SK-N-SH treated with all-trans-retinoic acid at 6 μM for 48 hours (cell line): ENCODE data around the gene NUP37.

Experiments
- ATAC-seq: fragments of 200-7000 bp; cut with Tn5 transposase; 3 replicates; pipeline ENCODE4 v1.9.1; 2020; ENCODE audit warnings: mild to moderate bottlenecking, moderate library complexity
- ARNTL ChIP-seq: fragments of 450-650 bp; formaldehyde crosslinking; IDR thresholded peaks from 2 replicates; pipeline ENCODE4 v1.5.0; 2020; ENCODE audit warnings: low read depth, mild to moderate bottlenecking, moderate library complexity, borderline replicate concordance
- BACH2 ChIP-seq: fragments of 250-450 bp; sonication (Bioruptor Pico); IDR thresholded peaks from 2 replicates; pipeline ENCODE4 v1.9.0; 2021; ENCODE audit warnings: mild to moderate bottlenecking, borderline replicate concordance
- CREB5 ChIP-seq: fragments of 250-450 bp; sonication (Bioruptor Pico); IDR thresholded peaks from 2 replicates; pipeline ENCODE4 v1.5.1; 2020; ENCODE audit warnings: low read depth, mild to moderate bottlenecking, moderate library complexity
- CSDC2 ChIP-seq: fragments of 250-450 bp; sonication (Bioruptor Pico); IDR thresholded peaks from 2 replicates; pipeline ENCODE4 v1.5.0; 2020; ENCODE audit warnings: mild to moderate bottlenecking, moderate library complexity
- CSRNP3 ChIP-seq: fragments of 250-450 bp; sonication (Bioruptor Pico); IDR thresholded peaks from 2 replicates; pipeline ENCODE4 v1.5.1; 2021; ENCODE audit warnings: mild to moderate bottlenecking, moderate library complexity
- ESRRG ChIP-seq: fragments of 250-450 bp; sonication (Bioruptor Pico); IDR thresholded peaks from 2 replicates; pipeline ENCODE4 v1.6.1; 2021; ENCODE audit warnings: mild to moderate bottlenecking
- GLIS3 ChIP-seq: fragments of 250-450 bp; sonication (Bioruptor Pico); IDR thresholded peaks from 2 replicates; pipeline ENCODE4 v1.5.0; 2020; ENCODE audit warnings: mild to moderate bottlenecking, moderate library complexity
- ISL1 ChIP-seq: fragments of 250-450 bp; sonication (Bioruptor Pico); IDR thresholded peaks from 2 replicates; pipeline ENCODE4 v2.1.2; 2022; ENCODE audit warnings: mild to moderate bottlenecking, moderate library complexity
- OSR1 ChIP-seq: fragments of 250-450 bp; sonication (Bioruptor Pico); IDR thresholded peaks from 2 replicates; pipeline ENCODE4 v1.8.0; 2022; ENCODE audit warnings: moderate library complexity, mild to moderate bottlenecking, inconsistent platforms
- PATZ1 ChIP-seq: fragments of 250-450 bp; sonication (Bioruptor Pico); IDR thresholded peaks from 2 replicates; pipeline ENCODE4 v1.8.0; 2020; ENCODE audit warnings: mild to moderate bottlenecking, moderate library complexity, borderline replicate concordance
- POU6F1 ChIP-seq: fragments of 250-450 bp; sonication (Bioruptor Pico); IDR thresholded peaks from 2 replicates; pipeline ENCODE4 v1.8.0; 2021; ENCODE audit warnings: low read depth, mild to moderate bottlenecking, moderate library complexity, borderline replicate concordance
- PPARA ChIP-seq: fragments of 250-450 bp; sonication (Bioruptor Pico); IDR thresholded peaks from 2 replicates; pipeline ENCODE4 v1.5.0; 2020; ENCODE audit warnings: mild to moderate bottlenecking, borderline replicate concordance
- RARB ChIP-seq: fragments of 250-450 bp; sonication (Bioruptor Pico); IDR thresholded peaks from 2 replicates; pipeline ENCODE4 v1.8.0; 2021; ENCODE audit warnings: mild to moderate bottlenecking, moderate library complexity
- SNAI2 ChIP-seq: fragments of 250-450 bp; sonication (Bioruptor Pico); IDR thresholded peaks from 2 replicates; pipeline ENCODE4 v1.5.0; 2020; ENCODE audit warnings: mild to moderate bottlenecking, moderate library complexity
- TOX ChIP-seq: fragments of 250-450 bp; sonication (Bioruptor Pico); IDR thresholded peaks from 2 replicates; pipeline ENCODE4 v1.8.0; 2021; ENCODE audit warnings: mild to moderate bottlenecking, moderate library complexity, borderline replicate concordance
- ZC3H10 ChIP-seq: fragments of 250-450 bp; sonication (Bioruptor Pico); IDR thresholded peaks from 2 replicates; pipeline ENCODE4 v1.5.1; 2021; ENCODE audit warnings: mild to moderate bottlenecking, moderate library complexity
- ZFP3 ChIP-seq: fragments of 250-450 bp; sonication (Bioruptor Pico); IDR thresholded peaks from 2 replicates; pipeline ENCODE4 v1.5.0; 2020; ENCODE audit warnings: mild to moderate bottlenecking, moderate library complexity
- ZFP30 ChIP-seq: fragments of 450-650 bp; formaldehyde crosslinking; IDR thresholded peaks from 2 replicates; pipeline ENCODE4 v1.5.0; 2022; ENCODE audit warnings: mild to moderate bottlenecking, moderate library complexity
- ZNF565 ChIP-seq: fragments of 450-650 bp; formaldehyde crosslinking; conservative IDR thresholded peaks from 2 replicates; pipeline ENCODE4 v1.5.0; 2020; ENCODE audit warnings: low read depth, mild to moderate bottlenecking, moderate library complexity
- ZNF70 ChIP-seq: fragments of 450-650 bp; formaldehyde crosslinking; IDR thresholded peaks from 2 replicates; pipeline ENCODE4 v1.5.0; 2020; ENCODE audit warnings: mild to moderate bottlenecking, moderate library complexity
- ZNF8 ChIP-seq: fragments of 450-650 bp; formaldehyde crosslinking; IDR thresholded peaks from 2 replicates; pipeline ENCODE4 v1.5.0; 2020; ENCODE audit warnings: mild to moderate bottlenecking, moderate library complexity

Gene NUP37

DNA sequence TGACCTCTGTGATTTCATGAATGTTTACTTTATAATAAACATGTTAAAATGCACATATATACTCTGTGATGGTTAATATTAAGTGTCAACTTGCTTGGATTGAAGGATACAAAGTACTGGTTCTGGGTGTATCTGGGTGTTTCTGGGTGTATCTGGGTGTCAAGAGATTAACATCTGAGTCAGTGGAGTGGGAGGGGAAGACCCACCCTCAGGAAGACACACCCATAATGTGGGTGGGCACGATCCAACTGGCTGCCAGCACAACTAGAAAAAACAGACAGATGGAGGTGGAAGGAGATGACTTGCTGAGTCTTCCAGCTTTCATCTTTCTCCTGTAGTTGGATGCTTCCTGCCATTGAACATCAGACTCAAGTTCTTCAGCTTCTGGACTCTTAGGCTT lies 11.9 kb downstream of the NUP37 start:
- no peak for ATAC-seq
- TF ChIP-seq CSRNP3 (CRISPR knock-in tag) (no peak), ZNF565 (CRISPR knock-in tag) (no peak), ARNTL (CRISPR knock-in tag) (no peak), ISL1 (no peak), CREB5 (CRISPR knock-in tag) (no peak), SNAI2 (no peak), PPARA (CRISPR knock-in tag) (no peak), RARB (CRISPR knock-in tag) (no peak), ZFP30 (CRISPR knock-in tag) (no peak), ZNF8 (CRISPR knock-in tag) (no peak), ZNF70 (CRISPR knock-in tag) (no peak)

DNA sequence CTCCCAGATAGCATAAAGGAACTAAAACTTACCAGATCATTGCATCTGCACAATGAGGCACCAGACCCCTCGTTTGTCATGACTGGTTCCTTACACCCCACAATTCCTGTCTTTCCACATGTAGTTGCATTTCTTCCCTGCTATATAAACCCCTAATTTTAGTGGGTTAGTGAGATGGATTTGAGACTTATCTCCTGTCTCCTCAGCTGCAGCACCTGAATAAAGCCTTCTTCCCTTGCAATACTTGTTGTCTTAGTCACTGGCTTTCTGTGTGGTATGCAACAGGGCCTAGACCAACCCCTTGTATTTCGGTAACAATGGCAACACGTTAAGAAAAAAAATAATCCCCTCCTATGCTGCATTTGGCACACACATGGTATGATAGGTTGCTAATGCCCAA lies 13.0 kb downstream of the NUP37 start:
- ATAC-seq, result no peak

DNA sequence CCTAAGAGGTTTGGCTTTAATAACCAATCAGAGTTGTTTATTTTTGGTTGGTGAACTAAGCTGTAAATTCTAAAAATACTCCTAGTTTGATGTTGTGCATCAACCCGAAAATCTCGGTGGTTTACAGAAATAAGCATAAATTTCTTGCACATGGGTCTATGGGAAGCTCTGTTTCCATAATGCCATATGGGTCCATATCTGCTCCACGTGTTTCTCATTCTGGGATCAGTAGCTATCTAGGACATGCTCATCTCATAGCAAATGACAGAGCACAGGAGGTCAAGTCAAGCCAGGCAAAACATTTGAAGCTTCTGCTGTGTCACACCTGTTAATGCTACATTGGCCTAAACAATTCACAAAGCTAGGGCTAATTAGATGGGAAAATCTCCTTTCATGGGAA lies 23.1 kb downstream of the NUP37 start:
- TF ChIP-seq ZNF565 (CRISPR knock-in tag), result no peak
- no peak for TF ChIP-seq SNAI2
- TF ChIP-seq POU6F1, result no peak
- TF ChIP-seq PATZ1 (CRISPR knock-in tag), result no peak
- no peak for TF ChIP-seq ZFP30 (CRISPR knock-in tag)
- TF ChIP-seq RARB (CRISPR knock-in tag), result no peak
- no peak for TF ChIP-seq ESRRG (CRISPR knock-in tag)
- TF ChIP-seq CSRNP3 (CRISPR knock-in tag), result no peak
- TF ChIP-seq ZC3H10 (CRISPR knock-in tag), result no peak
- no peak for TF ChIP-seq ISL1
- TF ChIP-seq TOX, result no peak
- TF ChIP-seq OSR1 (CRISPR knock-in tag), result no peak
- no peak for TF ChIP-seq CREB5 (CRISPR knock-in tag)
- TF ChIP-seq BACH2 (CRISPR knock-in tag), result no peak
- TF ChIP-seq GLIS3, result no peak
- TF ChIP-seq PPARA (CRISPR knock-in tag), result no peak
- no peak for TF ChIP-seq CSDC2 (CRISPR knock-in tag)
- TF ChIP-seq ZNF70 (CRISPR knock-in tag), result no peak
- no peak for ATAC-seq

More for the DNA sequence above, 13.0 kb downstream of the NUP37 start:
- TF ChIP-seq ZNF70 (CRISPR knock-in tag) (no peak), POU6F1 (no peak), ZC3H10 (CRISPR knock-in tag) (no peak), ZFP30 (CRISPR knock-in tag) (no peak), SNAI2 (no peak), ARNTL (CRISPR knock-in tag) (no peak), CREB5 (CRISPR knock-in tag) (no peak), ISL1 (no peak), ZFP3 (no peak)
- TF ChIP-seq, all 23 proteins: peak for 0
